GM21619 (cell line): ENCODE data around the gene OTULINL.

Experiments
- ATAC-seq: cut with Tn5 transposase; IDR thresholded peaks from one replicate; pipeline ENCODE4 v1.9.1; 2021; ENCODE audit not compliant: unreplicated experiment

OTULINL gene

GRCh38 chr5:14576206-14576605 lies 5.4 kb upstream of the OTULINL start:
- ATAC-seq: no peak

- ATAC-seq: no peak
Measured at GRCh38 chr5:14577079-14577725, 4.4 kb upstream of the OTULINL start.

GRCh38 chr5:14577971-14578370 lies 3.6 kb upstream of the OTULINL start:
- no peak for ATAC-seq

GRCh38 chr5:14579246-14579645 lies 2.3 kb upstream of the OTULINL start:
- ATAC-seq: no peak

- ATAC-seq: no peak
Measured at GRCh38 chr5:14579731-14580397, 1.7 kb upstream of the OTULINL start.

- ATAC-seq: no peak
Measured at GRCh38 chr5:14580398-14581034, 1.1 kb upstream of the OTULINL start.

GRCh38 chr5:14581891-14582796 lies 552 bp downstream of the OTULINL start:
- peak; percentile 73 for ATAC-seq

- no peak for ATAC-seq
Measured at GRCh38 chr5:14582797-14583137, 1.2 kb downstream of the OTULINL start.

- no peak for ATAC-seq
Measured at GRCh38 chr5:14584848-14585247, 3.3 kb downstream of the OTULINL start.

- no peak for ATAC-seq
Measured at GRCh38 chr5:14587150-14587549, 5.6 kb downstream of the OTULINL start.

GRCh38 chr5:14588145-14588544 lies 6.6 kb downstream of the OTULINL start:
- ATAC-seq: peak; percentile 54

- ATAC-seq: no peak
Measured at GRCh38 chr5:14588758-14589543, 7.4 kb downstream of the OTULINL start.

GRCh38 chr5:14590949-14591348 lies 9.4 kb downstream of the OTULINL start:
- ATAC-seq: no peak

GRCh38 chr5:14591548-14591947 lies 10.0 kb downstream of the OTULINL start:
- no peak for ATAC-seq

- no peak for ATAC-seq
Measured at GRCh38 chr5:14593326-14594021, 11.9 kb downstream of the OTULINL start.

- ATAC-seq: no peak
Measured at GRCh38 chr5:14594378-14595074, 12.9 kb downstream of the OTULINL start.

- peak; percentile 85 for ATAC-seq
Measured at GRCh38 chr5:14595189-14595588, 13.6 kb downstream of the OTULINL start.

- no peak for ATAC-seq
Measured at GRCh38 chr5:14595891-14596290, 14.3 kb downstream of the OTULINL start.

GRCh38 chr5:14597080-14597479 lies 15.5 kb downstream of the OTULINL start:
- no peak for ATAC-seq
